Omental fat pad (tissue), 4 donors: Measurements from ENCODE around the gene MOB1B. TPM values are rescaled to one million over a fixed set of nuclear protein-coding genes. Genes with fewer than 3 reads are reported as not detected.
"Not testable (repeated sequence)": the region's sequence is repeated elsewhere in the genome, so short reads cannot be mapped to it uniquely, and the experiment has no call there.

Experiments used
- ATAC-seq: fragments of 150-250 bp; one replicate; pipeline ENCODE4 v1.9.1; 2016; ENCODE audit warnings: mild to moderate bottlenecking, moderate library complexity; ENCODE audit not compliant: low FRiP score
- DNase-seq: peaks from one replicate; pipeline ENCODE4 v3.0.0-alpha.2; 2019; ENCODE audit warnings: low spot score
- CTCF ChIP-seq, 3 donors: fragments of 450-650 bp; IDR thresholded peaks; one replicate each; pipeline ENCODE4 v1.5.1; 2016 to 2017; ENCODE audit warnings: antibody characterized with exemption in 3 of 3, mild to moderate bottlenecking in 3 of 3, moderate library complexity in 2 of 3
- total RNA-seq, 4 donors: library from RNA; depleted of rRNA; stranded (reverse); fragments of >200 nt; gene quantifications; one replicate each; pipeline ENCODE4 v1.1.0, GENCODE V29; 2016

The MOB1B gene
- total RNA-seq, 4 donors from 2014 or later, result 11.0 to 19.7 (median 13.8) TPM

GRCh38 chr4:71006203-71006907 is 104.2 kb downstream of the MOB1B start:
- ATAC-seq, result no peak
- DNase-seq, result no peak
- no peak for TF ChIP-seq CTCF (IDR thresholded peaks at IDR 0.05)

- ATAC-seq (no peak), DNase-seq (no peak)
- no peak for TF ChIP-seq CTCF (IDR thresholded peaks at IDR 0.05)
Observed at GRCh38 chr4:71008196-71008595, 106.0 kb downstream of the MOB1B start.

GRCh38 chr4:71009086-71009485 is 106.9 kb downstream of the MOB1B start:
- no peak for TF ChIP-seq CTCF (IDR thresholded peaks at IDR 0.05)
- ATAC-seq, result no peak
- no peak for DNase-seq

- DNase-seq (no peak), ATAC-seq (peak; percentile 75)
- no peak for TF ChIP-seq CTCF (IDR thresholded peaks at IDR 0.05)
Observed at GRCh38 chr4:71009890-71010588, 107.9 kb downstream of the MOB1B start.

- ATAC-seq (no peak), DNase-seq (no peak)
- TF ChIP-seq CTCF (IDR thresholded peaks at IDR 0.05), result no peak
Observed at GRCh38 chr4:71011451-71011850, 109.3 kb downstream of the MOB1B start.

- not testable (repeated sequence) for DNase-seq, ATAC-seq
Observed at GRCh38 chr4:71017391-71017790, 115.2 kb downstream of the MOB1B start.

GRCh38 chr4:71020611-71021010 is 118.4 kb downstream of the MOB1B start:
- ATAC-seq (no peak), DNase-seq (no peak)
- TF ChIP-seq CTCF (IDR thresholded peaks at IDR 0.05), result no peak
